Panc1 (cell line): ENCODE measurements around the gene TRIO. TPM values are rescaled to one million over a fixed set of nuclear protein-coding genes. Genes with fewer than 3 reads are reported as not detected.

Experiments used
- ATAC-seq: fragments of 200-7000 bp; cut with Tn5 transposase; 2 replicates; pipeline ENCODE4 v1.9.1; 2020; ENCODE audit warnings: mild to moderate bottlenecking, moderate library complexity
- BruUV-seq: library from RNA; stranded (reverse); fragments of 400-500 nt; replicated peaks from 2 replicates; lab custom pipeline; 2021; lab: Mats Ljungman, UMichigan
- CTCF ChIA-PET: fragments of 300-600 bp; sonication (Branson Sonifier 250); formaldehyde crosslinking; loops from one replicate; lab custom pipeline; 2022; ENCODE audit warnings: antibody characterized with exemption; lab: Charles Lee
- POLR2A ChIA-PET: fragments of 300-600 bp; sonication (Branson Sonifier 250); formaldehyde crosslinking; loops from one replicate; lab custom pipeline; 2022; ENCODE audit warnings: antibody characterized with exemption; lab: Charles Lee
- DNase-seq: peaks from one replicate; pipeline ENCODE4 v3.0.0-alpha.2; 2010; ENCODE audit warnings: low read depth, low spot score
- H3K27ac ChIP-seq: 2 replicates; pipeline ENCODE4 v1.5.1; 2011; ENCODE audit warnings: mild to moderate bottlenecking, low read length, inconsistent platforms
- H3K27me3 ChIP-seq: fragments of 200-500 bp; sonication (Bioruptor generic); 2 replicates; pipeline ENCODE4 v1.6.0; 2014; ENCODE audit warnings: low read length, inconsistent platforms; ENCODE audit not compliant: control insufficient read depth, insufficient read depth
- H3K36me3 ChIP-seq: fragments of 200-500 bp; sonication (Bioruptor generic); 2 replicates; pipeline ENCODE4 v1.5.1; 2014; ENCODE audit warnings: inconsistent platforms, mild to moderate bottlenecking, low read length, moderate library complexity; ENCODE audit not compliant: control insufficient read depth, insufficient read depth
- H3K4me1 ChIP-seq: 2 replicates; pipeline ENCODE4 v1.5.1; 2011; ENCODE audit warnings: inconsistent platforms, mild to moderate bottlenecking, low read length, moderate library complexity; ENCODE audit not compliant: control insufficient read depth, insufficient read depth
- H3K4me3 ChIP-seq, 2 experiments: 2 replicates each; pipeline ENCODE4 v1.5.1; 2011 to 2012; ENCODE audit warnings: low read depth in 2 of 2, low read length in 2 of 2, mild to moderate bottlenecking in 2 of 2, inconsistent platforms in 1 of 2, moderate library complexity in 1 of 2
- H3K9me3 ChIP-seq: fragments of 200-500 bp; sonication (Bioruptor generic); 2 replicates; pipeline ENCODE4 v1.5.1; 2014; ENCODE audit warnings: low read depth, mild to moderate bottlenecking, inconsistent platforms, low read length, moderate library complexity; ENCODE audit not compliant: control insufficient read depth, insufficient read depth
- CTCF ChIP-seq: fragments of 450-650 bp; IDR thresholded peaks from 2 replicates; pipeline ENCODE4 v1.5.1; 2017; ENCODE audit warnings: mild to moderate bottlenecking
- POLR2AphosphoS5 ChIP-seq: IDR thresholded peaks from 2 replicates; pipeline ENCODE4 v1.6.1; 2012; ENCODE audit warnings: mild to moderate bottlenecking, low read depth, low read length, moderate library complexity
- SIN3A ChIP-seq: IDR thresholded peaks from 2 replicates; pipeline ENCODE4 v1.6.1; 2012; ENCODE audit warnings: low read depth, mild to moderate bottlenecking, low read length, moderate library complexity, borderline replicate concordance; ENCODE audit not compliant: insufficient read depth
- TCF7L2 ChIP-seq: IDR thresholded peaks from 2 replicates; pipeline ENCODE4 v1.6.1; 2011; ENCODE audit warnings: mild to moderate bottlenecking, low read depth, low read length, inconsistent platforms
- in situ Hi-C: cut with HindIII; loops from 2 replicates; pipeline ENCODE4 v1.10.0; 2016; ENCODE audit warnings: low sequenced_read_pairs, low pct_unique_long_range_greater_than_20kb
- intact Hi-C: fragments of 100-400 bp; cut with micrococcal nuclease; formaldehyde crosslinking; loops from one replicate; pipeline ENCODE4 v1.10.0; 2022; ENCODE audit not compliant: unreplicated experiment
- total RNA-seq: library from RNA; stranded (reverse); gene quantifications from one replicate; pipeline ENCODE4 v1.2.1, GENCODE V29; 2021; ENCODE audit not compliant: unreplicated experiment
- TF ChIP-seq, protein P1 (sequence below), 2 experiments: IDR thresholded peaks; 2 replicates each; pipeline ENCODE4 v1.6.1; 2011 to 2012; ENCODE audit warnings: low read depth in 2 of 2, control low read depth in 1 of 2, low read length in 1 of 2, mild to moderate bottlenecking in 1 of 2, moderate library complexity in 1 of 2; ENCODE audit not compliant: insufficient read depth in 1 of 2

Gene TRIO
- total RNA-seq, 1 experiment from 2014 or later, result 349 TPM

DNA sequence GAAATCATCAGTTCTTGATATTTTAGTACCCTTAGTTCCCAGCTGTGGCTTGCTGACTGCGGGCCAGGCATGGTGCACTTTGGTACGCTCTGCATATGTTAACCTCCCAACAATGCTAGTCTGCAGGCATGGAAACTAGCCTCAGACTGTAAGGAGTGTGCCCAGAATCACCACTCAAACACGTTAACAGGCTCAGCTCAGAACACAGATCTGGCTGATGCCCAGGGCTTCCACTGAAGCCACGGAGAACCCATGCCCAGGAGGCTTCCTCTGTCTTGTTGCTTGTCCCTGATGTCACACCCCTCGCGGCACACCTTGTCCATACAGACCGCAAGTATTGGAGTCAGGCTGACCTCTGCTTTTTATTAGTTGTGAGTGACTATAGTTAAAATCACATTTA, 251.2 kb downstream of the TRIO start:
- intact Hi-C loops (no loop called here), in situ Hi-C loops (no loop called here)
- POLR2A ChIA-PET, result no interaction called here
- ATAC-seq, result no peak
- Histone ChIP-seq H3K36me3 (peaks cover 66% of the 10 kb centered on the region), H3K9me3 (no peaks in the 10 kb centered on the region), H3K4me3 (no peak overlapping the region), H3K27ac (no peak overlapping the region), H3K27me3 (no peaks in the 10 kb centered on the region), H3K4me1 (no peaks in the 10 kb centered on the region)
- CTCF ChIA-PET, result no interaction called here
- DNase-seq, result no peak
- no peak for TF ChIP-seq POLR2AphosphoS5
- TF ChIP-seq TCF7L2, result no peak
- TF ChIP-seq, protein P1, sequence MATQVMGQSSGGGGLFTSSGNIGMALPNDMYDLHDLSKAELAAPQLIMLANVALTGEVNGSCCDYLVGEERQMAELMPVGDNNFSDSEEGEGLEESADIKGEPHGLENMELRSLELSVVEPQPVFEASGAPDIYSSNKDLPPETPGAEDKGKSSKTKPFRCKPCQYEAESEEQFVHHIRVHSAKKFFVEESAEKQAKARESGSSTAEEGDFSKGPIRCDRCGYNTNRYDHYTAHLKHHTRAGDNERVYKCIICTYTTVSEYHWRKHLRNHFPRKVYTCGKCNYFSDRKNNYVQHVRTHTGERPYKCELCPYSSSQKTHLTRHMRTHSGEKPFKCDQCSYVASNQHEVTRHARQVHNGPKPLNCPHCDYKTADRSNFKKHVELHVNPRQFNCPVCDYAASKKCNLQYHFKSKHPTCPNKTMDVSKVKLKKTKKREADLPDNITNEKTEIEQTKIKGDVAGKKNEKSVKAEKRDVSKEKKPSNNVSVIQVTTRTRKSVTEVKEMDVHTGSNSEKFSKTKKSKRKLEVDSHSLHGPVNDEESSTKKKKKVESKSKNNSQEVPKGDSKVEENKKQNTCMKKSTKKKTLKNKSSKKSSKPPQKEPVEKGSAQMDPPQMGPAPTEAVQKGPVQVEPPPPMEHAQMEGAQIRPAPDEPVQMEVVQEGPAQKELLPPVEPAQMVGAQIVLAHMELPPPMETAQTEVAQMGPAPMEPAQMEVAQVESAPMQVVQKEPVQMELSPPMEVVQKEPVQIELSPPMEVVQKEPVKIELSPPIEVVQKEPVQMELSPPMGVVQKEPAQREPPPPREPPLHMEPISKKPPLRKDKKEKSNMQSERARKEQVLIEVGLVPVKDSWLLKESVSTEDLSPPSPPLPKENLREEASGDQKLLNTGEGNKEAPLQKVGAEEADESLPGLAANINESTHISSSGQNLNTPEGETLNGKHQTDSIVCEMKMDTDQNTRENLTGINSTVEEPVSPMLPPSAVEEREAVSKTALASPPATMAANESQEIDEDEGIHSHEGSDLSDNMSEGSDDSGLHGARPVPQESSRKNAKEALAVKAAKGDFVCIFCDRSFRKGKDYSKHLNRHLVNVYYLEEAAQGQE (IDR thresholded peaks at IDR 0.05; ENCODE audit: insufficient read depth in 1 of 2, low read depth in 2 of 2, low read length in 1 of 2), result no peak
- no peak for TF ChIP-seq CTCF
- no peak for TF ChIP-seq SIN3A
- BruUV-seq, result no TSS peak

- no TSS peak for BruUV-seq
- no peaks in the 10 kb centered on the region for H3K27me3 ChIP-seq
- H3K36me3 ChIP-seq, result peaks cover 64% of the 10 kb centered on the region
- TF ChIP-seq POLR2AphosphoS5 (no peak), TCF7L2 (no peak), SIN3A (no peak), CTCF (no peak)
- TF ChIP-seq, protein P1 (IDR thresholded peaks at IDR 0.05; ENCODE audit: insufficient read depth in 1 of 2, low read depth in 2 of 2, low read length in 1 of 2), result no peak
- in situ Hi-C loops (no loop called here), intact Hi-C loops (no loop called here)
- no peak for ATAC-seq
- H3K4me3 ChIP-seq, result no peak overlapping the region
- H3K4me1 ChIP-seq, result no peaks in the 10 kb centered on the region
- CTCF ChIA-PET, result no interaction called here
- POLR2A ChIA-PET, result no interaction called here
- H3K9me3 ChIP-seq, result no peaks in the 10 kb centered on the region
- DNase-seq, result no peak
- no peak overlapping the region for H3K27ac ChIP-seq
Measured at GRCh38 chr5:14395411-14395810, 252.3 kb downstream of the TRIO start.
